Measurements from ENCODE around the gene PPP1R27. TPM values are rescaled to one million over a fixed set of nuclear protein-coding genes. Genes with fewer than 3 reads are reported as not detected.

Gene PPP1R27
- total and polyA plus RNA-seq, 8 donors: 0.19 to 1.5 (median 1.1) TPM; not detected in 5

GRCh38 chr17:81822312-81822637 lies 12.6 kb downstream of the PPP1R27 start:
- Histone ChIP-seq H3K36me3 (peaks cover 0 to 5% (median 0%) of the 10 kb centered on the region in 3 donors), H3K4me3 (no peak overlapping the region), H3K4me1 (peaks cover 16 to 19% (median 16%) of the 10 kb centered on the region in 3 donors), H3K27me3 (no peaks in the 10 kb centered on the region), H3K27ac (peak overlapping the region; percentile 85 to 99 (median 94)), H3K9me3 (no peaks in the 10 kb centered on the region)
- intact Hi-C loops (cut with DNase I): no loop called here
- no peak for TF ChIP-seq CTCF (IDR thresholded peaks at IDR 0.05)
- DNase-seq: no peak
- no peak for FAIRE-seq
- peak in 1 of 4 donors; percentile 2 for ATAC-seq
- 88 to 98% methylated on average over 4 to 8 of the region's 8 CpGs for WGBS, 2 donors

GRCh38 chr17:81821603-81822311 lies 13.1 kb downstream of the PPP1R27 start:
- WGBS, 2 donors: 17 to 20% methylated on average over 19 to 20 of the region's 20 CpGs
- H3K27me3 ChIP-seq: no peaks in the 10 kb centered on the region
- intact Hi-C loops (cut with DNase I): no loop called here
- no peak overlapping the region for H3K4me3 ChIP-seq
- peaks cover 0 to 5% (median 0%) of the 10 kb centered on the region in 3 donors for H3K36me3 ChIP-seq
- ATAC-seq (peak; percentile 92 to 96 (median 94)), FAIRE-seq (no peak), DNase-seq (peak; percentile 95 to 98 (median 97))
- H3K9me3 ChIP-seq: no peaks in the 10 kb centered on the region
- TF ChIP-seq CTCF (IDR thresholded peaks at IDR 0.05): peak; percentile 71 to 81 (median 72)
- H3K4me1 ChIP-seq: peaks cover 16 to 19% (median 16%) of the 10 kb centered on the region in 3 donors
- peak overlapping the region; percentile 85 to 99 (median 94) for H3K27ac ChIP-seq

GRCh38 chr17:81821147-81821546 lies 13.7 kb downstream of the PPP1R27 start:
- no peak for FAIRE-seq
- H3K36me3 ChIP-seq: peaks cover 0 to 5% (median 0%) of the 10 kb centered on the region in 3 donors
- H3K4me1 ChIP-seq: peaks cover 16 to 19% (median 16%) of the 10 kb centered on the region in 3 donors
- peak overlapping the region; percentile 85 to 99 (median 94) for H3K27ac ChIP-seq
- intact Hi-C loops (cut with DNase I): no loop called here
- no peak overlapping the region for H3K4me3 ChIP-seq
- 70 to 81% methylated on average over 8 of the region's 8 CpGs for WGBS, 2 donors
- ATAC-seq: peak in 3 of 4 donors; percentile 6 to 11 (median 11)
- H3K9me3 ChIP-seq: no peaks in the 10 kb centered on the region
- H3K27me3 ChIP-seq: no peaks in the 10 kb centered on the region
- TF ChIP-seq CTCF (IDR thresholded peaks at IDR 0.05): no peak
- DNase-seq: peak in 2 of 6 donors; percentile 49 to 74

- no peaks in the 10 kb centered on the region for H3K27me3 ChIP-seq
- 31 to 48% methylated on average over 10 to 13 of the region's 13 CpGs for WGBS, 2 donors
- peak in 1 of 6 donors; percentile 63 for DNase-seq
- no peak overlapping the region for H3K27ac ChIP-seq
- no peaks in the 10 kb centered on the region for H3K9me3 ChIP-seq
- H3K4me1 ChIP-seq: peaks cover 16 to 19% (median 16%) of the 10 kb centered on the region in 3 donors
- H3K36me3 ChIP-seq: peaks cover 0 to 5% (median 0%) of the 10 kb centered on the region in 3 donors
- ATAC-seq: no peak
- TF ChIP-seq CTCF (IDR thresholded peaks at IDR 0.05): no peak
- intact Hi-C loops (cut with DNase I): no loop called here
- FAIRE-seq: no peak
- no peak overlapping the region for H3K4me3 ChIP-seq
Measured at GRCh38 chr17:81819708-81820107, 15.1 kb downstream of the PPP1R27 start.

- no peak for TF ChIP-seq CTCF (IDR thresholded peaks at IDR 0.05)
- whole genome bisulfite sequencing, 2 donors: 49 to 59% methylated on average over 7 of the region's 7 CpGs
- DNase-seq: no peak
Measured at GRCh38 chr17:81817758-81818147, 17.1 kb downstream of the PPP1R27 start.

More at GRCh38 chr17:81817758-81818147, 17.1 kb downstream of the PPP1R27 start:
- no peaks in the 10 kb centered on the region for H3K27me3 ChIP-seq
- H3K9me3 ChIP-seq: no peaks in the 10 kb centered on the region
- H3K4me3 ChIP-seq: no peak overlapping the region
- intact Hi-C loops (cut with DNase I): no loop called here
- peaks cover 16 to 17% (median 16%) of the 10 kb centered on the region in 3 donors for H3K4me1 ChIP-seq
- no peak overlapping the region for H3K27ac ChIP-seq
- no peak for ATAC-seq
- no peak for FAIRE-seq
- peaks cover 0 to 4% (median 0%) of the 10 kb centered on the region in 3 donors for H3K36me3 ChIP-seq

Data from pancreas (tissue), 10 donors.